HG02981 (cell line): ENCODE data around the gene LRP1.
A peak's percentile ranks its signal among the peaks of the same experiment; 100 is the strongest.

Source experiments
- ATAC-seq: cut with Tn5 transposase; IDR thresholded peaks from one replicate; pipeline ENCODE4 v1.9.1; 2021; ENCODE audit warnings: mild to moderate bottlenecking, moderate library complexity; ENCODE audit not compliant: unreplicated experiment

The LRP1 gene

DNA sequence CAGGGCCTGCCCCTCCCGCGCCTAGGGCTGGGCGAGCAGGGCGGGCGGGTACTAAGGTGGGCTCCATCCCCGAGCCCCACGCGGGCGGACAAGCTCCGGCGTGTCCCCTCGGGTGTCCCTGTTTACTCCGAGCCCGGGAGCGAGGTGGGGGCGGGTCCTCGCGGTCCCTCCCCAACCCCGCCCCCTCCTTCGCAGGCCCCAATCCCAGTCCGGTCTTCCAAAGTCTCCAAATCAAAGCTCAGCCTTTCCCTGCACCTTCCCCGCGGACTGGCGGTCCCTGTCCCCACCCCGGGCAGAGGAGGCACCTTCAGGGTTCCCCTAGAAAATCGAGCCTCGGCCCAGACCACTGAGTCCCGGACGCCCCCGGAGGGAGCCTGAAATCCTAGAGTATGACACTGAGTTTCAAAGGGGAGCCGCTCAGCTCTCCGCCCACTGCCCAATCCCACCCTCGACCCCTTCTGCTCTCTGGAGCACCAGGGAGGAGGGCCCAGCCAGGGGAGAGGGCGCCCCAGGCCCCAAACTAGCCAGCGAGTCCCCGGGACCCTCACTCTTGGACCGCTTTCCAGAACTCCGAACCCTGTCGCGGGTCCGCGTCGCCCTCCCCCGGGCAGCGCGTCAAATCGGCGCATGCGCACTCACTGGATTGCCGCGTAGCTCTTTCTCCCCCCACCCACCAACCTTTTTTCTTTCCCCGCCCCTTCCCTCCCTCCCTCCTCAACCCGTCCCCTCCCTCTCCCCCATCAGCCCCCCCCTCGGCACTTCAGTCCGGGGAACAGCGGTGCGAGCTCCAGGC, at the start of gene LRP1:
LRP1 (plus strand) TSS at position 758 of the 793 bp plus-strand sequence. CDS start 482 bp downstream, outside the sequence.
- peak; percentile 44 for ATAC-seq

DNA sequence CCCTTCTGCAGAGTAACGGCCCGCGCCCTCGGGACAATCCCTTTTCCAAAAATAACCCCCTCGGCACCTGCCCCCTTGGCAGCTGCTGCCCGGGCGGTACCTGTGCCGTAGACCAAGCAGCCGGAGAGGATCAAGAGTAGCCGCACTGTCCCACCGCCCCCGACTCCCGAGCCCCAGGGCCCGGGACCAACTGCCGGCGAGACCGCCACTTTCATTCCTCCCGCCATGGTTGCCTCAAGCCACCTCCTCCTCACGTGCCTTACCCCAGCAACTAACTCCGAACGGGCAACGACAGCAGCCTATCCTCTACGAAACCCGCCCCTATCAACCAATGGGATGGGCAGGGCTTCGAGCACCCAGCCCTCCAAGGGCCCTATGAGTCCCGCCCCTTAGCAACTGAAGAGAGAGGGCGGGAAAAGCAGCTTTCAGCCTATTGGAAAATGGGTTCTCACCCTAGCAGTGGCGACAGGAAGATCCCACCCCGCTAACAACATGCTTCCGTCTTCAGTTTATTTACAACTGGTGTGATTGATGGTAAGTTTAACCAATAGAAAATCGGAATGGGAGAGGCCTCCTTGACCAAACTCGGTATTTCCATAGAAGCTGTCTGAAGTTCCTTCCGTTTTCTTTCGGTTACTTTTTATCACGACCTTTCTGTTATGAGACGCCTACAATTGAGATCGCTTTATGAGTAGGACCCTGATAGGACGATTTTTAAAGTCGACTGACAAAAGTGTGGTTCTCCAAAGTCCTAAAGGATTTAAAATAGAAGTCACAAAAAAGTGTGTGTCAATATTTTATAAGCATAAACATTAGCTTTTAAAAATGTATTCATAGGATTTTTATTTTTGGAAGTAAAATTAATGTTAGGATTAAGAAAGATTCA, 49.5 kb upstream of the LRP1 start, which contains the start of gene NEMP1:
NEMP1 (minus strand) TSS at position 273 of the 886 bp plus-strand sequence; CDS start at position 227, 46 bp downstream.
- ATAC-seq = peak; percentile 95

DNA sequence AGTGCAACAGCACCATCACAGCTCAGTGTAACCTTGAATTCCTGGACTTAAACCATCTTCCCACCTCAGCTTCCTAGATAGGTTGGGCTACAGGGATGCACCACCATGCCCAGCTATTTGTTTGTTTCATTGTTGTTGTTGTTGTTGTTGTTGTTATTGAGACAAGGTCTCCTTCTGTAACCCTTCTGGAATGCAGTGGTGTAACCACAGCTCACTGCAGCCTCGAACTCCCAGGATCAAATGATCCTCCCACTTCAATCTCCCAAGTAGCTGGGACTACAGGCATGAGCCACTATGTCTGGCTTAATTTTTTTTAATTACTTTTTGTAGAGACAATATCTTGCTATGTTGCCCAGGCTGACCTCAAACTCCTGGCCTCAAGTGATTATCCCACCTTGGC, 48.5 kb upstream of the LRP1 start:
- ATAC-seq = no peak

DNA sequence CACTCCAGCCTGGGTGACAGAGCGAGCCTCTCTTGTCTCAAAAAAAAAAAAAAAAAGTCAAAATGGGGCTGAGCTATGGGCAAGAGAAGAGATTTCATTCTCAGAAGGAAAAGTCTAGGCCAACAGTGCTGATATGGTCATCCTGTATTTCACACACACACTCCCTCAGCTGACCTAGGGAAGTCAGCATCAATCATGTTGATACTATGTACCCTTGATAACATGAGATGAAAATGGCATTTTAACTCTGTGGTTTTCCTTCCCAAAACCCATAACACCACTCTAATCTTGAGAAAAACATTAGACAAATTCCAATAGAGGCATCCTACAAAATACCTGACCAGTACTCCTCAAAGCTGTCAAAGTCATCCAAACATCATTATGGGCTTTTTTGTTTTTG, 47.4 kb upstream of the LRP1 start:
- ATAC-seq = no peak

DNA sequence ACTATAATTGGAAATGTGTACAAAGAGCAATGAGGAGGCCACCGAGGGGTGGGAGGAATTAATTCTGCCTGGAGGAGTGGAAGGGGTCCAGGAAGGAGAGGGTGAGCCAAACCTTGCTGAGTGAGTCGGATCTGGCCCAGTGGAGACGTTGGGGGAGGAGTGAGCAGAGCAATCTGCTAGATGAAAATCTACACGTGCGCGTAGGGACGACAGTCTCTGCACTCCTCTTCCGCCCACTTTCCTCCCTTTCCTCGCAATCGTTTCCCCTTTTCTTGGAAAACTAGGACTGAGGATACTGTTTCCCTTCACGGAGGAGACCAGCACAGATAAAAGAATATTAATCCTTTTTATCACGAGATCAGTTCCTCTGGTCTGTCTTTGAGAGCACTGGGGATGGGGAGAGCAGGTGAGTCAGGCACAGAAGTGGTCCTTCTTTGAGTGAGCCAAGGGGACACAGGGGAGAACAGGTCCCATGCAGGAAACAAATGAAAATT, 42.2 kb upstream of the LRP1 start:
- ATAC-seq = no peak

DNA sequence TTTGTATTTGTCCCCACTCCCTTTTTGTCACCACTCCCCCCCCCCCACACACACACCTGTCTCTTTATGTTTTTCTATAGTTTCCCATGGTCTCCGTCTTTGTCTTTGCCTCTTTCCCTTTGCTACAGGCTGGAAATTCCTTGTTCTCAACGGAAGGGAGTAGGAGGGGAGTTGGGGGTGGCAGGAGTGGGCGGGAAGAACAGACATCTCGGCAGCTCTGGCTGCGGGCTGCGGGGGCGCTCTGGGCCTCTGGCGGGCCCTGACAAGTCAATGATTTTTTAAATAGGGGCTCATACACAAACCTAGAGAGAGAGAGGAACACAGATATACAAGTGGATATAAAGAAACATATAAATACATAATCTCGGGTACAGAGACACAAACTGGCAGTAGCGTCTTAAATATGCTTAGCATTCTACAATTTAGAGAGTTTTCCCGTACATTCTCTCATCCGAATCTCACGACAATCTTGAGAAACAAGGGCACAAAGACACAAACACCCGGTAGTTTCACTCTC, 41.7 kb upstream of the LRP1 start:
- no peak for ATAC-seq

DNA sequence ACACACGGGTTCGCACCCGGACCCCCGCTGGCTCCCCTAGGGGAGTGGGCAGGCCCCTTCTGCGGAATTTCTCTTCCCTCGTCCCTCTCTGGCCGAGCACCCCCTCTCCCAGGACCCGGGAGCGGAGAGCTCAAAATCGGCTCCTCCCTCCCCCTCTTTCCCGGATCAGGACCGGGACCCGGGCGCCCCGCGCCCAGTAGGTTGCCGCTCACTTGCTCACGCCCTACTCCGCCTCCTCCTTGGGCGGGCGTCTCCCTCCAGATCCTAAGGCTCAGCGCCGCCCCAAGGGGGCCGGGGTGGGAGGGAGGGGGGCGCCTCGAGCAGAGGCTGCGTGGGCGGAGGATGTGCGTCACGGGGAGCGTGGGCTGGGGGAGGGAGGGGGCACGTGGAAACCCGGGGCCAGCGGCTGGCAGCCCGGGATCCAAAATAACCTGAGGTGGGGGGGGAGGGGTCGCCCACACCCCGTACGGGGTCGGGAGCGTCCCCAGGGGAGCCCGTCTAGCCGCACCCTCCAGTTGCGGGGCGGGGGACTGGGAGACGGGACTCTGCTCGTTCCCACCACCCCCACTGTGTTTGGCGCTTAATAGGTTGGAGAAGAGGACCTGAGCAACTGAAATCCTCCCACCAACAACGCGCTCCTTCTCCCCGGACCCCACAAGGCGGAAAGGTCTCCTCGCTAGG, 41.1 kb upstream of the LRP1 start:
- ATAC-seq = peak; percentile 18

DNA sequence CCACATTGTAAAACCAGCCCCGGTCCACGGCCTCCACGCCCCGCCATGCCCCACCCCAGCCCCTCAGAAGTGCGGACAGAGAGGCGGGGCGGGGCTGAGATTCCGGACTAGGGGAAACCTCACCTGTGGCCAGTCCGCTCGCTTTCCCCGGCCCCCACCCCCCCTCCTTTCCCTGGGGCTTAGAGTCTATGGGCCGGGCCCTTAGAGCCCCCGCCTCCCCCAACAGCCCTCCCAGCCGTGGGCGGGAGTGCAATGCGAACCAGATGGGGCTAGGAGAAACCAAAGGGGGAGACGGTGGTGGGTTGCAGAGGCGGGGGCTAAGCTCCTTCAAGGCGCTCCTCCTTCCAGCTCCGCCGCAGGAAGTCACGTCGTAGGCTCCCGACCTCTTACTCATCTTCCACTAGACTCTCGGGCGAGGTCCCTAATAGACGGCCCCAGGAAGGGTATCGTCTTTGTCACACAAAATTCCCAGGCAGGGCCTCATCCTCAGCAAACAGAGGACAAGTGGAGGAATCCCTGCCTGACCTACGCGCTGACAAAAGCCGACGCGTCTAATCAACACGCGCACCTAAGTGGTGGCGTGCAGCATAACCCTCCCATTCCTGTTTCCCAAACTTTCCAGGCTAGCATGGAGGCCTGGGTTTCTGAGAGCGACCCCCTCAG, 40.5 kb upstream of the LRP1 start:
- peak; percentile 31 for ATAC-seq

DNA sequence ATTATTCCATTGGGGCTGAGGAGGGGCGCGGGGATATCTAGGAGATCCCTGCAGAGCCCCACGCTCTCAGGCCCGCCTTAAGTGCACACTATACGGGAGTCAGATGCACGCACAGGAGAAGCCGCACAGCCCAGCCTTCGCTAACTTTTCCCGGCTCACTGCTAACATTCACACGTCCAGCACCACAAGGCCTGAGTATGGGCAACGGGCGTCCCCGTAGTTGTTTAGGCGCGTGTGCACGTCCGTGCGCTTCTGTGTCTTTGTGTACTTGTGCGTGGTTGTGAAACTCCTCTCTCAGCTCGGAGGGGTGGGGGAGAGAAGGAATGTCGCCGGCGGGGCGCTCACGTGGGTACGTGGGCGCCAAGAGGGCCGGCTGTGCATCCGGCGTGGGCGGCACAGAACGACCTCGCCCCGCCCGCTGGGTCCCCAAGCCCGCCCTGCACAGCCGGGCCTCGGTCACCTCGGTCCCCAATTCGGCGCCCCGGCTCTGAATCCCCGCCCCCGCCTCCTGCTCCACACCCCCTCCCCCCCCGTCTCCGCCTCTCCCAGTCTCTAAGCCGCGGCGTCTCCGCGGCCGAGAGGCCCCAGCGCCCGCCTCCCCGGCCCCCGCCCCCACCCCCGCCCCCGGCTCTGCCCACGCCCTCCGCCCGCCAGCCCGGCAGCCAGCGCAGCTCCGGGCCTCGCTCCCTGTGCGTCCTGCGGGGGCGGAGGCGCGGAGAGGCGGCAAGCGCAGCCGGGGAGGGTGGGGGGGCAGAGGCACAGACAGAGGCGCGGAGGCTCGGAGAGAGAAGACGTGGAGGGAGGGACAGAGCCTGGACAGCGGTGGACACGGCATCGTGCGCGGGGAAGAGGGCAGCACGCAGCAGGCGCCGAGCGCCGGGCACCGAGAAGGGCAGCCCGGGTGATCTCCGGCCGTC, 39.7 kb upstream of the LRP1 start, which contains the start of gene NAB2:
NAB2 (plus strand) TSS at position 761 of the 917 bp plus-strand sequence. CDS start 158 bp downstream, outside the sequence.
- peak; percentile 55 for ATAC-seq

DNA sequence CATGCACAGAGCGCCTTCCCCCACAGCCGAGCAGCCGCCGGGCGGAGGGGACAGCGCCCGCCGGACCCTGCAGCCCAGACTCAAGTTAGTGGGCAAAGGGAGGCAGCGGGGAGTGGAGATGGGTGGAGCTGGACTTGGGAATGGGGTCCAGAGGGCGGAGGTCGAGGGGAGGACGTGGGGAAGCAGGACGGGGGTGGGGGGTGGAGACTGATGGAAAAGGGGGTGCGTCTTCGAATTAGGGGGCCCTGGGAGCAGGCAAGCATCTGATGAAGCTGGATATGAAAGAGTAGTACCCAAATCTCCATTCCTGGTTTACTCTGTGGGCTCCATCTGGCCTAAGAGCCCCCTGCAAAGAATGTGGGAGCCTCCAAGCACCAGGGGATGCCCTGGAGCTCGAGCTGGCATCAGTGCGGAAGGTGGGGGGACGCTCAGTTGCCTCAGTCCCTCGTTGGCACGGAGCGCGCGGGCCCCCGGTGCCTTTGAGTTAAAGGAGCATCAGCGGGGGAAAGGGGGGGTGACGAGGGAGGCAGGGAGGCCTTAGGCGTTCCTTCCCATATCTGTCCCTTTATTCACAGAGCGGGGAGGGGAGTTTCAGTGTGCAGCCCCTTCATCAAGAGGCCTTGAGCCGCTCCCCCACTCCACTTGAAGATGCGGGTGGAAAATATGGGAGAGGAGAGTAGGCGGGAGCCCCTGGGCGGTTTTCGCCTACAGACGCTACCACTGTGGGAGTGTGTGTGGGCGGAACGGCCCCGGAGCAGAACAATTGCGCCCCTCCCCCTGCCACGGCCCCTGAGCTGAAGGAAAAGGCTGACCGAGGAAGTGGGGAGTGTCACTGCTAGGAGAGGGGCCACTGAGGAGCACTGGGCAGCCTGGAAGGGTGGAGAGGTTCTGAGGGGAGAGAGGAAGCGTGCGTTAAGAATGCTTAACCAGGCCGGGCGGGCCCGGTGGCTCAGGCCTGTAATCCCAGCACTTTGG, 38.7 kb upstream of the LRP1 start:
- ATAC-seq = no peak

DNA sequence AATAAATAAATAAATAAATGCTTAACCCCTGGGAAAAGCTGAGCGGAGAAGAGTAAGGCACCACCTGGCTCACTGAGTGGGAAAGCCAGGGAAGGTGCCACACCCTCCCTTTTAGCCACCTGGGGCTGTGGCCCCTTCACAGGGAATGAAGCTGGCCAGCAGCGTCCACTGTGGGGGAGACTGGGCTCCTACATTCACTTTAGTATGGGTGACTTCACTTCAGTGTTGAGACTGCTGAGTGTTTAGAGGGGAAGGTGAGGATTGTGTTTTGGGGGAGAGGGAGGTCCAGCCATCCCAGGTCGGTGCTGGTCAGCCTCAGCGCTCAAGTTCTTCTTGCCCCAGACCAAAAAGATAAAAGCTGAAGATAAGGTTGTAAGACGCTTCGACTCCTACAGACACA, 37.8 kb upstream of the LRP1 start:
- no peak for ATAC-seq

DNA sequence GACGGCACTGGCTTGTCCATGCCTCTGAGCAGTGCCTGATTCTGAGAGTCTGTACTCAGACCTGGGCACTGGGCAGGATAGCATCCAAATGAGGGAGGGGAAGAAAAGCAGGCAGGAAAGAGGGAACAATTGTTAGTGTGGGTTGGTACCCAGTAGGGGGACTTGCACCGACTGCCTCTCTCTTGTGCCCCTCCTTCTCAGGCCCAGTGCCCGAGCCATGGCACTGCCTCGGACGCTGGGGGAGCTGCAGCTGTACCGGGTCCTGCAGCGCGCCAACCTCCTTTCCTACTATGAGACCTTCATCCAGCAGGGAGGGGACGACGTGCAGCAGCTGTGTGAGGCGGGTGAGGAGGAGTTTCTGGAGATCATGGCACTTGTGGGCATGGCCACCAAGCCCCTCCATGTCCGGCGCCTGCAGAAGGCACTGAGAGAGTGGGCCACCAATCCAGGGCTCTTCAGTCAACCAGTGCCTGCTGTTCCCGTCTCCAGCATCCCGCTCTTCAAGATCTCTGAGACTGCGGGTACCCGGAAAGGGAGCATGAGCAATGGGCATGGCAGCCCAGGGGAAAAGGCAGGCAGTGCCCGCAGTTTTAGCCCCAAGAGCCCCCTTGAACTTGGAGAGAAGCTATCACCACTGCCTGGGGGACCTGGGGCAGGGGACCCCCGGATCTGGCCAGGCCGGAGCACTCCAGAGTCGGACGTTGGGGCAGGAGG, 37.2 kb upstream of the LRP1 start:
- no peak for ATAC-seq

DNA sequence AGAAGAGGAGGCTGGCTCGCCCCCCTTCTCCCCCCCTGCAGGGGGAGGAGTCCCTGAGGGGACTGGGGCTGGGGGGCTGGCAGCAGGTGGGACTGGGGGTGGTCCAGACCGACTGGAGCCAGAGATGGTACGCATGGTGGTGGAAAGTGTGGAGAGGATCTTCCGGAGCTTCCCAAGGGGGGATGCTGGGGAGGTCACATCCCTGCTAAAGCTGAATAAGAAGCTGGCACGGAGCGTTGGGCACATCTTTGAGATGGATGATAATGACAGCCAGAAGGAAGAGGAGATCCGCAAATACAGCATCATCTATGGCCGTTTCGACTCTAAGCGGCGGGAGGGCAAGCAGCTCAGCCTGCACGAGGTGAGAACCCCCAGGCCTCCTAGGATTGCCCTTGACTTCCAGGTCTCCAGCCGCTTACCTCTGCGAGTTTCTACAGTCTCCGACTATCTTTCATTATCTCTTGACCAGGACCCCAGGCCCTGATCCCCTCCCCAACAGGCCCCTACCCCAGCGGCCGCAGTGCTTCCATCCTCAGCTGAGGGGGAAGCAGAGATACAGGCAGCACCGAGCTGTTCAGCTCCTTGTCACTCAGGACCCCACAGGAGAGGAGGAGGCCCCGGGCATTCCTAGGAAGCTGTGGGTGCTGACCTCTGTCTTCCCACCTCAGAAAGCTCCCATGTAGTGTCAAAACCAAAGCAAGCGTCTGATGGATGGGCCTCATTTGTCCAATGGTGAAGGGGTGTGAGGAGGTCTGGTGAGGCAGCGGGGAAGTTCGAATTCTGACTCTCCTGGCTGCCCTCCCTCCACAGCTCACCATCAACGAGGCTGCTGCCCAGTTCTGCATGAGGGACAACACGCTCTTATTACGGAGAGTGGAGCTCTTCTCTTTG, 36.4 kb upstream of the LRP1 start:
- ATAC-seq = no peak

DNA sequence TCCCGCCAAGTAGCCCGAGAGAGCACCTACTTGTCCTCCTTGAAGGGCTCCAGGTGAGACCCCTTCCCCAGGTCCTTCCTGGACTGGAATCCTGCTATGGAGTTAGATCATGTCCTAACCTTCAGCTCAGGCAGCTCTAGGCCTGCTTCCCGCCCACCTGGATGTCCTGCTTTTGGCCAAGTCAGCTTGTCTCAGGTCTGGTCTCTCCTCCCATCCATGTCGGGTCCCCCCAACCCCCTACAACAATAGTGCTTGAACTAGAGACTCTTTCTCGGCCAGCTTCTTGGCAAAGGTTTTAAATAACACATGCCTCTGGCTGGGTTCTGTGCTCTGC, 35.8 kb upstream of the LRP1 start:
- no peak for ATAC-seq

DNA sequence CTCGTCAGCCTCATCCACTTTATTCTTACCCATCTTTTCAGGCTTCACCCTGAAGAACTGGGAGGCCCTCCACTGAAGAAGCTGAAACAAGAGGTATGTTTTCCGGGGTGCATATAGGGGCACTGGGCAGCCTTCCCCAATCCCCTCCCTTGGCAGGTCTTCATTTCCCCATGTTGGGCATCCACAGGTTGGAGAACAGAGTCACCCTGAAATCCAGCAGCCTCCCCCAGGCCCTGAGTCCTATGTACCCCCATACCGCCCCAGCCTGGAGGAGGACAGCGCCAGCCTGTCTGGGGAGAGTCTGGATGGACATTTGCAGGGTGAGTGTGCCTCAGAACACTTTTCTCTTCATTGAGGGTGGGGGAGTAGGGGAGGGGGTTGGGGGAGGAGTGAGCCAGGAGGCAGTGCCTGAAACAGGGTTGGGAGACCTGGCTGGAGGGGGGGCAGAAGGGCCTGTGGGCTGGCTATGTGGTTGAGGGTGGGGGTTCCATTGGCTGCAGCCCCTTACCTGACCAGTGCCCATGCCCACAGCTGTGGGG, 35.3 kb upstream of the LRP1 start:
- no peak for ATAC-seq
